Activated B cell treated with CpG ODN at 0.5 μM for 24 hours (primary cell): ENCODE measurements around the gene SLBP. TPM values are rescaled to one million over a fixed set of nuclear protein-coding genes. Genes with fewer than 3 reads are reported as not detected.
A peak's percentile ranks its signal among the peaks of the same experiment; 100 is the strongest.

Source experiments
- ATAC-seq: fragments of 200-7000 bp; cut with Tn5 transposase; one replicate; pipeline ENCODE4 v1.10.0; 2021; ENCODE audit warnings: low read depth, mild to moderate bottlenecking, moderate library complexity
- CTCF ChIA-PET: fragments of 350-600 bp; sonication (Branson Sonifier 250); formaldehyde crosslinking; loops from one replicate; lab custom pipeline; 2021; ENCODE audit warnings: antibody characterized with exemption; lab: Charles Lee
- POLR2A ChIA-PET: fragments of 350-600 bp; sonication (Branson Sonifier 250); formaldehyde crosslinking; loops from one replicate; lab custom pipeline; 2021; ENCODE audit warnings: antibody characterized with exemption; lab: Charles Lee
- DNase-seq: peaks from one replicate; pipeline ENCODE4 v3.0.0; 2022
- H3K27ac Mint-ChIP-seq: one replicate; pipeline ENCODE4 v1.8.0; 2020; ENCODE audit warnings: mixed read lengths
- H3K27me3 Mint-ChIP-seq: one replicate; pipeline ENCODE4 v1.8.0; 2021; ENCODE audit warnings: mixed read lengths
- H3K36me3 Mint-ChIP-seq: one replicate; pipeline ENCODE4 v1.8.0; 2021; ENCODE audit warnings: low read depth, mixed read lengths
- H3K4me1 Mint-ChIP-seq: one replicate; pipeline ENCODE4 v1.8.0; 2021; ENCODE audit warnings: mixed read lengths
- H3K4me3 Mint-ChIP-seq: one replicate; pipeline ENCODE4 v1.8.0; 2020; ENCODE audit warnings: mild to moderate bottlenecking, mixed read lengths
- H3K9me3 Mint-ChIP-seq: one replicate; pipeline ENCODE4 v1.8.0; 2020; ENCODE audit warnings: mixed read lengths
- CTCF ChIP-seq: fragments of 200-600 bp; IDR thresholded peaks from one replicate; pipeline ENCODE4 v1.8.0; 2022; ENCODE audit warnings: antibody characterized with exemption, mild to moderate bottlenecking
- intact Hi-C: fragments of 100-400 bp; cut with micrococcal nuclease; formaldehyde crosslinking; loops from one replicate; pipeline ENCODE4 v1.15.1; 2024
- total RNA-seq: library from RNA; stranded (reverse); gene quantifications from 2 replicates; pipeline ENCODE4 v1.2.3, GENCODE V29; 2022

SLBP gene
- total RNA-seq, 1 donor from 2014 or later, result 34.0 TPM

- H3K4me1 Mint-ChIP-seq, result peaks cover 75% of the 10 kb centered on the region
- ATAC-seq, result no peak
- ChIA-PET CTCF (interaction anchor here (4.2 kb wide), 1 partner anchor 21 kb away, joined by 30 read pairs; no protein-coding TSS in a partner anchor), POLR2A (interaction anchor here (0.9 to 4.2 kb wide), 2 partner anchors 9 to 21 kb away, joined by 4 to 138 read pairs; partner anchors contain the start of genes TACC3 and TMEM129)
- peak overlapping the region; percentile 93 for H3K27ac Mint-ChIP-seq
- intact Hi-C loops, result loop anchor here (10.0 kb wide), 1 partner anchor 1360 kb away; the partner anchor contains the start of genes HTT and HTT-AS
- H3K36me3 Mint-ChIP-seq, result peaks cover 38% of the 10 kb centered on the region
- no peaks in the 10 kb centered on the region for H3K9me3 Mint-ChIP-seq
- no peak for DNase-seq
- no peaks in the 10 kb centered on the region for H3K27me3 Mint-ChIP-seq
- peak overlapping the region; percentile 94 for H3K4me3 Mint-ChIP-seq
- TF ChIP-seq CTCF, result no peak
Observed at GRCh38 chr4:1714303-1715001, 2.3 kb upstream of the SLBP start.

DNA sequence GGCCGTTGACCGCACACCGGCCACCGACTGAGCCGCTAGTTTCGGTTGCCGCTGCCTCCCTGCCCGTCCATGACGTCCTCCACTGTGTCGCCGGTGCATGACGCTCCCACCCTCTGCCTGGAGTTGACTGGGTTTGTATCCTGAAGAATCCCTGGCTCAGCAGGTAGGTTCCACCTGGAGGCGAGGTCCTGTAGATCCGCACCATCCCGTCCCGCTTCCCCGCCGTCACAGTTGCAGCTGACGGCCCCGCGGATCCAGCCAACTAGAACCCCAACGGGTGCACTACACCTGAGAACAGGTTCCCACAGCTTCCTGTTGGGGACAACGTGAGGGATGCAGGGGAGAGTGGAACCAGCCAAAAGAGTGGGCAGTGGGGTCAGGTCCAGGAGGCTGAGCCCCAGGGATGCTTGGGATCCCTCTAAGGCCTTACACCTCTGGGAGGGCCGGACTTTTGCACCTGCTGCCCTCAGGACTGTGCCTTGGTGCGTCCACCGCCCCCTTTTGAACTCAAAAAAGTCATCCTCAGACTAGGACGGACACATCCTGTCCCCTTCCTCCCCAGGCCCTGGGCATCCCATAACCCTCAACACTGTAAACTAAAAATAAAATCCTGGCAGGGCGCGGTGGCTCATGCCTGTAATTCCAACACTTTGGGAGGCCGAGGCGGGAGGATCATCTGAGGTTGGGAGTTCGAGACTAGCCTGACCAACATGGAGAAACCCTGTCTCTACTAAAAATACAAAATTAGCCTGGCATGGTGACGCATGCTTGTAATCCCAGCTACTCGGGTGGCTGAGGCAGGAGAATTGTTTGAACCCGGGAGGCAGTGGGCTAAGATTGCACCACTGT lies 1.1 kb upstream of the SLBP start:
- ATAC-seq, result no peak
- Mint-ChIP-seq H3K27me3 (no peaks in the 10 kb centered on the region), H3K4me1 (peaks cover 78% of the 10 kb centered on the region), H3K36me3 (peaks cover 38% of the 10 kb centered on the region), H3K9me3 (no peaks in the 10 kb centered on the region), H3K4me3 (peak overlapping the region; percentile 94), H3K27ac (peak overlapping the region; percentile 93)
- no peak for DNase-seq
- ChIA-PET CTCF (interaction anchor here (1.1 to 4.2 kb wide), 2 partner anchors 8 to 20 kb away, joined by 3 to 30 read pairs; partner anchors contain the start of genes TACC3 and TMEM129), POLR2A (interaction anchor here (0.8 to 4.2 kb wide), 7 partner anchors 10 to 367 kb away, joined by 3 to 138 read pairs (median 4); partner anchors contain the start of genes FAM53A, TACC3, TMEM129 and UVSSA)
- TF ChIP-seq CTCF, result no peak
- intact Hi-C loops, result loop anchor here (2.0 to 10.0 kb wide), 2 partner anchors 14 to 1362 kb away; partner anchors contain the start of genes HTT and HTT-AS

DNA sequence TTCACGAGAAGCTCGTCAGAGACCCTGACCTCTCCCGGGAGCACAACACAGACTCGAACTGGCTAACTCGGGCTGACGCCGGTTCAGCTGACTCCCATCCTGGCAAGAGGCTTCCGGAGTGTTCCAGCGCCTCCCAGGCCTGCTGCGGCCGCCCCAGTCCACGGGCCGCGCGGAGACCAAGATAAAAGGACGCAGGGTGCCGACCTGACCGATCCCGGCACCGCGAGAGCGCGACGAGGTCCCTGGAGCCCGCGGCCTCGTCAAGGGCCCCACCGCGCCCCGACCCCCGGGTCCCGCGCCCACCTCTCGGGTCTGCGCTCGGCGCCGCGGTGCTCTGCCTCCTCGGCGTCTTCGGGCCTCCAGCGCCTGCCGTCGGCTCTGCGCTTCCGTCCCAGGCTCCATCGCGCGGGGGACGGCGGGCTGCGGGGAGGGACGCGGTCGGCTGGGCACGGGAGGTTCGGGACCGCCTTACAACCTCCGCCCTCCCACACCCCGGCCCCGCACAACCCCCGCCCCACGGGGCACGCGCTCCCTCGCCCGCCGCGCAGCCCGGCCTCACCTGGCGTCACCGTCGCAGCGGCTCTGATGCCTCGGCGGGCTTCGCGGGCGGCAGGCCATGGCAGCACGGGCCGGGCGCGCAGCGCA lies 426 bp downstream of the SLBP start:
- DNase-seq (no peak), ATAC-seq (peak; percentile 4)
- TF ChIP-seq CTCF, result no peak
- Mint-ChIP-seq H3K27me3 (no peaks in the 10 kb centered on the region), H3K4me3 (peak overlapping the region; percentile 88), H3K9me3 (no peaks in the 10 kb centered on the region), H3K36me3 (peaks cover 38% of the 10 kb centered on the region), H3K4me1 (peaks cover 72% of the 10 kb centered on the region), H3K27ac (peak overlapping the region; percentile 86)
- intact Hi-C loops, result loop anchor here (1.0 to 10.0 kb wide), 9 partner anchors 10 to 1363 kb away; partner anchors contain the start of genes ATP5ME, FAM53A, HTT and HTT-AS
- ChIA-PET POLR2A (interaction anchor here (0.7 to 4.2 kb wide), 10 partner anchors 9 to 550 kb away, joined by 3 to 138 read pairs (median 4); partner anchors contain the start of genes FAM53A, LETM1, MXD4 and NSD2), CTCF (interaction anchor here (0.7 to 4.2 kb wide), 3 partner anchors 14 to 19 kb away, joined by 3 to 30 read pairs (median 3); no protein-coding TSS in a partner anchor)

- intact Hi-C loops, result loop anchor here (10.0 kb wide), 1 partner anchor 1364 kb away; the partner anchor contains the start of genes HTT and HTT-AS
- peaks cover 41% of the 10 kb centered on the region for H3K36me3 Mint-ChIP-seq
- peaks cover 68% of the 10 kb centered on the region for H3K4me1 Mint-ChIP-seq
- ChIA-PET CTCF (interaction anchor here (1.5 to 4.2 kb wide), 2 partner anchors 12 to 18 kb away, joined by 4 to 30 read pairs; no protein-coding TSS in a partner anchor), POLR2A (interaction anchor here (0.7 to 4.2 kb wide), 5 partner anchors 12 to 576 kb away, joined by 7 to 138 read pairs (median 10); partner anchors contain the start of genes NSD2, TACC3 and TMEM129)
- H3K9me3 Mint-ChIP-seq, result no peaks in the 10 kb centered on the region
- peak overlapping the region; percentile 88 for H3K4me3 Mint-ChIP-seq
- no peaks in the 10 kb centered on the region for H3K27me3 Mint-ChIP-seq
- TF ChIP-seq CTCF, result no peak
- ATAC-seq, result no peak
- peak overlapping the region; percentile 86 for H3K27ac Mint-ChIP-seq
- no peak for DNase-seq
Observed at GRCh38 chr4:1711055-1711570, 1.0 kb downstream of the SLBP start.
